Breast epithelium (tissue), 4 donors: ENCODE measurements around the gene COL4A2. TPM values are rescaled to one million over a fixed set of nuclear protein-coding genes. Genes with fewer than 3 reads are reported as not detected.

Experiments
- DNase-seq, 2 donors: peaks; one replicate each; pipeline ENCODE4 v3.0.0-alpha.2; 2019; ENCODE audit warnings: low spot score in 2 of 2
- H3K27ac ChIP-seq, 2 donors: fragments of 200-600 bp; sonication (generic) in 1 of 2; one replicate each; pipeline ENCODE4 v1.5.1; 2016 to 2019; ENCODE audit warnings: mild to moderate bottlenecking in 1 of 2
- H3K27me3 ChIP-seq, 2 donors: fragments of 200-600 bp; sonication (generic) in 1 of 2; one replicate each; pipeline versions ENCODE4 v1.5.1 to v1.6.0; 2017 to 2019; ENCODE audit warnings: control low read depth in 1 of 2, mild to moderate bottlenecking in 1 of 2
- H3K36me3 ChIP-seq: fragments of 200-600 bp; one replicate; pipeline ENCODE4 v1.5.1; 2019
- H3K4me1 ChIP-seq, 2 donors: fragments of 200-600 bp; sonication (generic); one replicate each; pipeline ENCODE4 v1.5.1; 2016 to 2019; ENCODE audit warnings: control low read depth in 1 of 2
- H3K4me3 ChIP-seq, 3 donors: fragments of 200-600 bp; sonication (generic); 1 replicate in 2 of 3; 2 replicates in 1 of 3; pipeline ENCODE4 v1.5.1; 2016 to 2019; ENCODE audit warnings: mild to moderate bottlenecking in 3 of 3, moderate library complexity in 2 of 3
- H3K9me3 ChIP-seq, 2 donors: fragments of 200-600 bp; sonication (generic) in 1 of 2; one replicate each; pipeline ENCODE4 v1.5.1; 2016 to 2019; ENCODE audit warnings: control low read depth in 1 of 2
- POLR2A ChIP-seq: fragments of 450-650 bp; IDR thresholded peaks from one replicate; pipeline ENCODE4 v1.6.1; 2016; ENCODE audit warnings: antibody characterized with exemption, mild to moderate bottlenecking, moderate library complexity
- POLR2AphosphoS5 ChIP-seq, 3 donors: sonication (generic); formaldehyde crosslinking; IDR thresholded peaks; one replicate each; pipeline ENCODE4 v1.6.1; 2017; ENCODE audit warnings: antibody characterized with exemption in 3 of 3
- intact Hi-C: fragments of 100-400 bp; cut with DNase I; formaldehyde crosslinking; loops from one replicate; pipeline ENCODE4 v1.15.1; 2023; ENCODE audit warnings: low total_unique reads
- total RNA-seq, 3 donors: library from RNA; depleted of rRNA; stranded (reverse); fragments of >200 nt; gene quantifications; one replicate each; pipeline ENCODE4 v1.1.0, GENCODE V29; 2016
- TF ChIP-seq, protein P1 (sequence below), 3 donors: fragments of 450-650 bp; IDR thresholded peaks; one replicate each; pipeline ENCODE4 v1.5.1; 2016 to 2017; ENCODE audit warnings: antibody characterized with exemption in 3 of 3, mild to moderate bottlenecking in 3 of 3, moderate library complexity in 3 of 3

Gene COL4A2
- total RNA-seq, 3 donors from 2014 or later = 107 to 841 (median 307) TPM

DNA sequence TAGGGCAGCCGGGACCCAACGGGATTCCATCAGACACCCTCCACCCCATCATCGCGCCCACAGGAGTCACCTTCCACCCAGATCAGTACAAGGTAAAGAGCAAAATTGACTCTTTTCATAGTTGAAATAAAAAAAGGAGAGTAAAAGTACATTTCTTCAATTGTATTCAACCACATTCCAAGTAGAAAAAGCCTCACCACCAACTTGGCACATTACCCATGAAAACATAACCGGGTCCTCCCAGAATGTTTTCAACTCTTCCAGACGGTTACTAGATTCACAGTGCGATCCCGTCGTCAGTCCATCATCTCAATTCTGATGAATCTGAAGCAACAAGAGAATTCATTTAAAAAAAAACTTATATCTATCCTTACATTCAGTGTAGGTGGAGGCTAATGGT is 129.2 kb downstream of the COL4A2 start:
- intact Hi-C loops = no loop called here
- Histone ChIP-seq H3K36me3 (no peaks in the 10 kb centered on the region), H3K27me3 (no peaks in the 10 kb centered on the region), H3K4me3 (no peak overlapping the region), H3K9me3 (no peaks in the 10 kb centered on the region), H3K27ac (no peak overlapping the region), H3K4me1 (no peaks in the 10 kb centered on the region)
- DNase-seq = no peak
- no peak for TF ChIP-seq POLR2A
- TF ChIP-seq POLR2AphosphoS5 (IDR thresholded peaks at IDR 0.05) = no peak

DNA sequence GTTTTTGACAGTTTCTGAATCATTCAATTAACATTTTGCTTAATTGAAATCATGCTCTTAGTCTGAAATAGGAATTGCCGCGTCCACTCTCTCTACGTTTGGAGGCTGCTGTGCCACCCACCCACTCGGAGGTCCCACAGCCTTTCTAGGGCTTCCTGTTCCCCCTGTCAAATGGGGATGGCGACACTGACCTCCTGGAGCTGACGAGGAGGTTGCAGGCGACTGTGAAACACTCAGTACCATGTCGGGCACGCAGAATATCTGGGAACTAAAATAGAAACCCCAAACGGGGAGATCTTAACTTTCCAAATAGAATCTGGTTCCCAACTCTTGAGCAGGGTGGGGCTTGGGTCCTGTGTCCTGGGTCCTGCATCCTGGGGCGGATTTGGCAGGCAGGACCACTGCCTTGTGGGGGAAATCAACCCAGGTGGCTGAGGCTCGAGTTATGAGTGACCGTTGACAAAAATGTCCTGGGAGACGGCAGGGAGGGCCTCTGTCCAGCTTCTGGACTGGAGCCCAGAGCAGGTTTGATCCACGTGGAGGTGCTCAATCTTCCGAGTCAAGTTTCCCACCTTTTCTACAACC is 129.8 kb downstream of the COL4A2 start:
- intact Hi-C loops = no loop called here

DNA sequence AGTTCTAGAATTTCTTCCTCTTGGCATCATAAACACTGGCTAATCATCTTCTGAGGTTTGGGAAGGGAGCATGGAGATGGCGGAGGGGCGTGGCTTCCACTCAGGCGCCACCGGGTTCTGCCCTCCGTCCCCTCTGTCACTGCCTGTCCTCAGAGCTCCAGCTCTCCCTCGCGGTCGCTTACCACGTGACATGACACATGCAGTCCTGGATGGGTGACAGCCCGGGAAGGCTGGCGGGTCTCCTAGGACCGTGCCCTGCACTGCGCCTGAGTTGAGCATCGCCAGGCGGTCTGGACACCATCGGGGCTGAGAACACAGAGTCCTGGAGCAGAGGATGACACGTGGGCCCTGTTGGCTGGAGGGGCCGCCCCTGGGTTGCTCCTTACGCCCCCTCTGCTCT is 131.1 kb downstream of the COL4A2 start:
- Histone ChIP-seq H3K4me3 (no peak overlapping the region), H3K27ac (no peak overlapping the region), H3K4me1 (no peaks in the 10 kb centered on the region), H3K27me3 (no peaks in the 10 kb centered on the region), H3K36me3 (no peaks in the 10 kb centered on the region), H3K9me3 (no peaks in the 10 kb centered on the region)
- TF ChIP-seq, protein P1, sequence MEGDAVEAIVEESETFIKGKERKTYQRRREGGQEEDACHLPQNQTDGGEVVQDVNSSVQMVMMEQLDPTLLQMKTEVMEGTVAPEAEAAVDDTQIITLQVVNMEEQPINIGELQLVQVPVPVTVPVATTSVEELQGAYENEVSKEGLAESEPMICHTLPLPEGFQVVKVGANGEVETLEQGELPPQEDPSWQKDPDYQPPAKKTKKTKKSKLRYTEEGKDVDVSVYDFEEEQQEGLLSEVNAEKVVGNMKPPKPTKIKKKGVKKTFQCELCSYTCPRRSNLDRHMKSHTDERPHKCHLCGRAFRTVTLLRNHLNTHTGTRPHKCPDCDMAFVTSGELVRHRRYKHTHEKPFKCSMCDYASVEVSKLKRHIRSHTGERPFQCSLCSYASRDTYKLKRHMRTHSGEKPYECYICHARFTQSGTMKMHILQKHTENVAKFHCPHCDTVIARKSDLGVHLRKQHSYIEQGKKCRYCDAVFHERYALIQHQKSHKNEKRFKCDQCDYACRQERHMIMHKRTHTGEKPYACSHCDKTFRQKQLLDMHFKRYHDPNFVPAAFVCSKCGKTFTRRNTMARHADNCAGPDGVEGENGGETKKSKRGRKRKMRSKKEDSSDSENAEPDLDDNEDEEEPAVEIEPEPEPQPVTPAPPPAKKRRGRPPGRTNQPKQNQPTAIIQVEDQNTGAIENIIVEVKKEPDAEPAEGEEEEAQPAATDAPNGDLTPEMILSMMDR (IDR thresholded peaks at IDR 0.05) = no peak
- TF ChIP-seq POLR2A = no peak
- no peak for TF ChIP-seq POLR2AphosphoS5 (IDR thresholded peaks at IDR 0.05)
- intact Hi-C loops = no loop called here
- DNase-seq = no peak

More for the DNA sequence above, 129.8 kb downstream of the COL4A2 start:
- Histone ChIP-seq H3K27ac (no peak overlapping the region), H3K27me3 (no peaks in the 10 kb centered on the region), H3K36me3 (no peaks in the 10 kb centered on the region), H3K4me1 (no peaks in the 10 kb centered on the region), H3K4me3 (no peak overlapping the region), H3K9me3 (no peaks in the 10 kb centered on the region)
- TF ChIP-seq, protein P1 (IDR thresholded peaks at IDR 0.05) = no peak
- TF ChIP-seq POLR2A = no peak
- no peak for DNase-seq

DNA sequence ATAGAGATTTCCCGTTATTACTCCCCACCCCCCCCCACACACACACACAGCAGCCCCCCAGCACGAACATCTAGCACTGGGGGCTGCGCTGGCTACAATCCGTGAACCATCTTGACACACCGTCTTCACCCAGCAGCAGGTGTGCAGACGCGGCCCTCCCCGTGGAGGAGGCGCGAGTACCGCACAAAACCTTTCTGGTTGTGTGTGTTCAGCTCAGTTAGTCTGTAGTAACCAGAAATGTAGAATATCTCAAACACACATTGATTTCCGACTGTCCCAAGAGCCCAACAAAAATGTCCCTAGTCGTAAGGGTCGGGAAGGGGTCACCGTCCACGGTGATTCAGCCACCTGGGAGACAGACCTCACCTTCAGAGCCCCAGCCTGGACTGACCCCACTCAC is 131.7 kb downstream of the COL4A2 start:
- H3K36me3 ChIP-seq = no peaks in the 10 kb centered on the region
- H3K4me1 ChIP-seq = no peaks in the 10 kb centered on the region
- TF ChIP-seq POLR2AphosphoS5 (IDR thresholded peaks at IDR 0.05) (no peak), POLR2A (no peak)
- TF ChIP-seq, protein P1 (IDR thresholded peaks at IDR 0.05) = no peak
- intact Hi-C loops = no loop called here
- H3K9me3 ChIP-seq = no peaks in the 10 kb centered on the region
- H3K27me3 ChIP-seq = no peaks in the 10 kb centered on the region
- DNase-seq = no peak
- no peak overlapping the region for H3K27ac ChIP-seq
- H3K4me3 ChIP-seq = no peak overlapping the region

DNA sequence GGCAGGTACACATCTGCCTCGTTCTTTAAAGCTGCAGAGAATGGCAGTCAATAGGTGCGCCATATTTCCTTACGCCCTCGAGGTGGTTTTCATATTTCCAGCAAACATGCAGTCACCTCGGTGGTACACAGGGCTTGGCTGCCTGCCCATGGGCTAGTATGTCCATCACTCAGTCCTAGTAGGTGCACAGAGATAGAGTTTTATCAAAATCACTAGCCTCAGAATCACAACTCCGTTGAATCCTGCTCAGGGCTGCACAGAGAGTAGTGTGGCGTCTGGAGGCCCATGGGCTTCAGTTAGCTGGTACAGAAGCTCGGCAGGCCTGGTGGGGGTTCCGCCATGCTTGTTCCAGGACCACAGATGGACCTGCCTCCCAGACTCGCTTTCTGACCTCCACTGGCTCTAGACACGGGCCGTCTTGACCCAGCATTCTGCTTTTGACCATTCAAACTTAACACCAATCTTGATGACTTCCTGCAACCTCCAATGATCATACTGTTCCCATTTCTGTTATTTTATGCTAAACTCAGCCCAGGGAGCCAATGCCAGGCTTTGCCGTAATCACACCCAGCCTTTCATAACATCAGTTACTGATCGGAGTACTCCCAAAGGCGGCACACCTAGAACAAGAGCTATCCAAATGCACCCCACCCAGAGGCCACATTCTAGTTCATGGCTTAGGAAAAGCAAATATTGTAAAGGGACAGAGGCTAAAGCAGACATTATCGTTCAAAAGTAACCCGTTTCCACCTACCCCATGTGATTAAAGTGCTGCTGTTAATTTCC is 134.1 kb downstream of the COL4A2 start:
- intact Hi-C loops = no loop called here
- H3K9me3 ChIP-seq = no peaks in the 10 kb centered on the region
- no peak overlapping the region for H3K4me3 ChIP-seq
- TF ChIP-seq, protein P1 (IDR thresholded peaks at IDR 0.05) = no peak
- TF ChIP-seq POLR2A (no peak), POLR2AphosphoS5 (IDR thresholded peaks at IDR 0.05) (no peak)
- no peak for DNase-seq
- no peaks in the 10 kb centered on the region for H3K27me3 ChIP-seq
- H3K4me1 ChIP-seq = no peaks in the 10 kb centered on the region
- H3K27ac ChIP-seq = no peak overlapping the region
- H3K36me3 ChIP-seq = no peaks in the 10 kb centered on the region
